K562 treated with DMSO at 1 percent for 12 hours (cell line): ENCODE measurements around the gene MYH7. TPM values are rescaled to one million over a fixed set of nuclear protein-coding genes. Genes with fewer than 3 reads are reported as not detected.

ENCODE experiments used
- total RNA-seq: library from RNA; unstranded; fragments of 300-600 nt; gene quantifications from 2 replicates; pipeline ENCODE4 v1.2.3, GENCODE V29; 2022; ENCODE audit not compliant: insufficient read depth

MYH7 gene
- total RNA-seq = not detected in 2 replicates

DNA sequence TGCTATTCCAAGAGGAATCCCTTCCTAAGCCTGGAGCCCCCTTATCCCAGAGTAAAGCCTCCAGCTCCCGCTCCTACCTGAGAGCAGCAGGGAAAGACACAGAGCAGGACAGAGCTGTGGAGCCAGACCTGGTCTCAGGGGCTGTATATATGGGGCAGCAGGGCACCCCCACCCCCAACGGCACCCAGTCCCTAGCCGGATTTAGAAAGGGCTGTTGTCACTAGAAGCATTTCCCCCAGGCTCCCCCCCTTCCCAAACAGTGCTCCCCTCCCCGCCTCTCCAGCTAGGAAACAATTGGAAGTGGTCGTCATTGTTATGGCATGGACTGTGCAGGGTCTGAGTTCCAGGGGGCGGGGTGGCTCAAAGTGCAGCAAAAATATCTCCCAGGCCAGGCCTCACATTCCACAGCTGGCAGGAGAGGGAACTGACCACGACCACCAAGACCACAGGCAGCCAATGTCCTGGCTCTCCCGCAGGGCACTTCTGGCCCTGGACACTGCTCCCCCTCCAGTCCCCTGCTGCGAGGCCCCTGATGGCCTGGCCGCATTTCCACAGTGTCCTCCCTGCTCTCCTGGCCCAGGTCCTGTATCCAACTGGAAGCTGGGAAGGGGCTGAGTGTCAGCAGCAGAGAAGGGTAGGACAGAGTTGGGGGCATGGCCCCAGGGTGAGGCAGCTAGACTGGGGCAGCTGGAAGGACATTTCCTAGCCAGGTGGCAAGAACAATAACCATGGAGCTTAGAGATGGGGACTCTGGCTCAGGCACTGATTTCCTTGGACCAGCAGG is at the start of gene MYH7:
Gene MYH7, minus strand, starts transcription at position 118 of the 784 bp plus-strand sequence. CDS start 1,928 bp downstream, outside the sequence.

DNA sequence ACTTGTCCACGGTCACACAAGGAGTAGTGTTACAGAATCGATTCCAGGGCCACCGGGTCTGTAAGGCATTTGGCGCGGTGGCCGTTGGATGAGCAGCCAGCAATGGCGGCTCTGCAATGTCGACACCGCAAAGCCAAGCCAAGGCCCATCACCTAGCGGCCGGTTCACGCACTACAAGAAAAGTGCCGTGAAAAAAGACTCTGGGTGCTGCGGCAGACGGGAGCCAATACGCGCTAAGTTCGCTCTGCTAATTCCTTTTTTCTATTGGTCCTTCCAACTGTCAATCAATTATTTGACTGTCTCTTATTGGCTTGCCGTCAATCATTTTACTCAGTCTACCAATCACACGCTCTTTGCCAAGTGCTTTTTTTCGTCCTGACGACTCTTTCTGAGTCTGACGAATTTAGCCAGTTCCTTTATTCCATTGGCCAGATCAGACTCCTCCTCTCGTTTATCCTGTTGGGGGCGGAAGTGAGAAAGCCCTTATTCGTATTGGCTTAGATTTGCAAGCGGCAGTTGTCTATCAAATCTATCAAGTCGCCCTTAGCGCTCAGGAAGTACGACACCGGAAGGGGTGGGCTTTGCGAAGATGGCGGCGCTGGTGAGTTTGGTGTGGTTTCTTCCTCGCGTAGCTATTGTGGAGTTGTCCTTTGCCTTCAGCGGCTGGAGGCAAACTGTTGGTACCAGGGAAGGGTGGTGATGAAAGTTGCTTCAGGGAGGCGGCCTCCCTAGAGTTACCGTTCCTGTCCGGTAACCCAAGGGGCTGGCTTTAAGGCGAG is 33.9 kb upstream of the MYH7 start, which contains the start of gene NGDN:
Gene NGDN, plus strand, starts transcription at position 577 of the 779 bp plus-strand sequence. Its CDS starts 13 bp downstream, at position 590.

DNA sequence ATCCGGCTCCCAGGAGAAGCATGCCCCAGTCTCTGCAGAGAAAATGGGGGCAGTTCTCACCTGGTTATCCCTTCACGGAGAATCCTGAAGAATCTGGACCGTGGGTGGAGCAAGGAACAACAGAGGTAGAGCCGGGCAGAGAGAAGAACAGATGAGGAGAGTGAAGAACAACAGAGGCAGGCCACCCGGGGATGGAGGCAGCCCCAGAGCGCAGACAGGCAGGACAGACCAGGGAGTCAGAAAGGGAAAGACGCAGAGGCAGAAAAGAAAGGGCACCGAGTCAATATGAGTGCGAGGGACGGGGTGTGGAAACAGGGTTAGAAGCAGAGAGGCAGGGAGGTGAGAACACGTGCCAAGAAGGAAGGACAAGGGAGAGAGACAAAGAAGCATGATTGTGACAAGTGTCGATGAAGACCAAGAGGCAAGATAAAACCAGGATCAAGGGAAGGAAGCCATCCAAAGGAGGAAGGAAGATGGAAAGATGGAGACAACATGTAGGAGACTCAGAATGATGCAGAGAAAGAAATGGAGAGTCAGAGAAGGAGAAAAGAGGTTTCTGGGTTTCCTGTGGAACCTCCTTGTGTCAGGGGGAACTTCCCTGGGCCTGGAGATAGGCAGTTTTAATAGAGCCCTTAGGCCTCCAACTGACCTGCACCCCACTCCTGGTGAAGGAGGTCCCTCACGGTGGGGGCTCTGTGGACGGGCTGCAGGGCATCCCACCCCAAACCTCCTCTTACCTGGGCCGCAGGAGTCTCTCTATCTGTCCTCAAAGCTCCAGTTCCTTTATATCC is 27.7 kb downstream of the MYH7 start, which contains the start of gene MYH6:
Gene MYH6, minus strand, starts transcription at position 758 of the 791 bp plus-strand sequence. CDS start 1,050 bp downstream, outside the sequence.

DNA sequence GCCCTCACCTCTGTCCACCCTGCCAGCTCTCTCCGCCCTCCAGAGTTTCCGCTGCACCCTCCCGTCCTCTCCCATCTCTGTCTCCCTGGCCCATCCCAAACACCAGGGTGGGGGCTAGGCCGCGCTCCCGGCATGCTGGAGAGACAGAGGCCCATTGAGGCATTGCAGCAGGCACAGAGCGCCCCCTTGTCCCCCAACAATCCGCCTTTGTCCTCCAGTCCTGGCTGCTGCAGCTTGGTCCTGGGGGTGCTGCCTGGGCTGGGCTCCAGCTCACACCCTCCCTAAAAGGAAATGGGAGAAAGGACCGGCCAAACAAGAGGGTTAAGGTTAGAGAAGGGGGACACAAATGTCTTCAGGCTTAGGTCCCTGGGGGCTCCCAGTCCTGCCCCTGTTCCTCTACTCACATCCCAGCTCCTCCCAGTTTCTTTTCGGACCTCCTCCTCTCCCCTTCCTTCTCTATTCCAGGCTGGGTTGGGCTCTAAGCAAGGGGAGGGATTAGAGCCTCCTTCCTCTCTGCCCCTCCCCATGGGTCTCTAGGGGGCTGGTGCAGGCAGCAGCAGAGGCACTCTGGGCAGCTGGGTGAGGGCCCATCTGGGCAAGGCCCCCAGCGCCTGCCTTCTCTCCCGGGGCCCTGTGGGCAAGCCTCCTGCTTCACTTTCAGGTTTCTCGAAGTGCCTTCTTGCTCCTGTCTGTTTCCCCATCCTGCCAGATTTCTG is 58.8 kb downstream of the MYH7 start, which contains the start of gene CMTM5:
Gene CMTM5, plus strand, starts transcription at position 565 of the 716 bp plus-strand sequence. CDS start 206 bp downstream, outside the sequence.

DNA sequence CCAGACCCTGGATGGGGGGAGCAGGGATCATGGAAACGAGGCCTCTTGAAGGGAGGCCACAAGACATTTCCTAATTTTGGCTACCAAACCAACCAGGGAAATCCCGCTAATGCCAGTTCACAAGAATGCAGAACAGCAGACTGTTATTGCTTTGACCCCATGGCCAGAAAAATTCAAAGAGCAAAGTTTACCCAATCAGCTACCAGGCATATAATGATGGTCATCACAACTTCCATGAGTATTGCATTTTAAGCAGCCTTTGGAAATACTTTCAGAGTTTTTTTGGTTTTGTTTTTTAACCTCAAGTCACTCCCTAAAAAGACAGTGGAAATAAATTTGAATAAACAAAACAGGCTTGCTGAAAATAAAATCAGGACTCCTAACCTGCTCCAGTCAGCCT is 63.0 kb downstream of the MYH7 start, which contains the start of gene IL25:
Gene IL25, plus strand, starts transcription at position 301 of the 400 bp plus-strand sequence.

DNA sequence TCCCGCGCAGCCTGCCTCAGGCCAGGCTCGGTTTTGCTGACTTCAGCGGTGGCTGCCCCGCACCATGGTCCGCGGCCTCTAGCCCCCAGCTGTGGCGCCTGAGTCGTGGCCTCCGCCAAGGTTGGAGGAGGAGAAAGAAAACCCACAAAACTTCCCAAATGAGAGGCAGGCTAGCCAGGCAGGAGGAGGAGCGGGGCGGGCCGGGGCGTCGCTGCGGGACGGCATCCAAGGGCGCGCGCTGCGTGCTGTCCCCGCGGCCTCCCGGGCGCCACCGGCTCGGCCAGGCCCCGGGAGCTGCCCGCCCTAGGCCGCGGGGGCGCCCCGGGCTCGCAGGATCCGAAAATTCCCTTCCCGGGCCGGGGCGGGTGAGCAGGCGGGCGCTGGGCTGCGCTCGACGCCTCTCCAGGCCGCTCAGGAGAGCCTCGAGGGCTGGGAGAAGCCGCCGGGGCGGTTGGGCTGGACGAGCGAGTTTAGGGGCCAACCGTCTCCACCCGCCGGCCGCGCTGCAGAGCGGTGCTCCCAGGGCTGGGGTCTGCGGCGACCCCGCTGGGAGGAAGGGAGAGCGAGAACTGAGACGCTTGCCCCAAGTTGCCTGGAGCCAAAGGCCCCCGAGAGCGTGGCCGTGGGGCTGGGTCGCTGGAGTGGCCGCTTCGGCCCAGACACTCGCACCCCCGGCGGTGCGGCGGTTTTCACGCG is 70.3 kb downstream of the MYH7 start, which contains the start of gene EFS:
Gene EFS, minus strand, starts transcription at position 137 of the 696 bp plus-strand sequence. CDS start 147 bp downstream, outside the sequence.

Other genes starting within 250 kb of the MYH7 start
- not detected in 2 replicates for gene RNF212B, start 197.7 kb downstream of the MYH7 start, total RNA-seq
- 6.4 and 12.9 TPM in 2 replicates for gene HOMEZ, start 149.5 kb downstream of the MYH7 start, total RNA-seq
- gene PPP1R3E, start 132.8 kb downstream of the MYH7 start, total RNA-seq = 5.4 and 15.6 TPM in 2 replicates
- 16.4 and 24.2 TPM in 2 replicates for gene BCL2L2, start 128.8 kb downstream of the MYH7 start, total RNA-seq
- 78.5 and 118 TPM in 2 replicates for gene PABPN1, start 114.2 kb downstream of the MYH7 start, total RNA-seq
- 0.28 and 0.58 TPM in 2 replicates for gene SLC22A17, start 82.8 kb downstream of the MYH7 start, total RNA-seq
- gene EFS, start 70.5 kb downstream of the MYH7 start, total RNA-seq = not detected in 2 replicates
- gene IL25, start 62.9 kb downstream of the MYH7 start, total RNA-seq = not detected in 2 replicates
- not detected in 2 replicates for gene CMTM5, start 58.6 kb downstream of the MYH7 start, total RNA-seq
- gene MYH6, start 27.4 kb downstream of the MYH7 start, total RNA-seq = not detected in 2 replicates
- 30.4 and 33.4 TPM in 2 replicates for gene NGDN, start 34.0 kb upstream of the MYH7 start, total RNA-seq
- not detected in 2 replicates for gene ZFHX2, start 116.1 kb upstream of the MYH7 start, total RNA-seq
- 1.8 and 3.7 TPM in 2 replicates for gene THTPA, start 120.6 kb upstream of the MYH7 start, total RNA-seq
- gene AP1G2, start 132.1 kb upstream of the MYH7 start, total RNA-seq = 22.8 and 54.3 TPM in 2 replicates
- 0.23 TPM in 1 of 2 replicates, not detected in the other for gene JPH4, start 143.1 kb upstream of the MYH7 start, total RNA-seq
- gene DHRS2, start 200.7 kb upstream of the MYH7 start, total RNA-seq = 125 and 175 TPM in 2 replicates